Neutrophil (primary cell): ENCODE data around the gene PSMB10.

ENCODE experiments used
- H3K27ac ChIP-seq: fragments of 200-600 bp; sonication (generic); 2 replicates; pipeline ENCODE4 v1.5.1; 2016; ENCODE audit warnings: mild to moderate bottlenecking, moderate library complexity
- H3K27me3 ChIP-seq: fragments of 200-600 bp; sonication (generic); 2 replicates; pipeline ENCODE4 v1.6.0; 2016; ENCODE audit warnings: mild to moderate bottlenecking
- H3K36me3 ChIP-seq: fragments of 200-600 bp; sonication (generic); 2 replicates; pipeline ENCODE4 v1.5.1; 2017
- H3K4me1 ChIP-seq, 2 experiments: fragments of 200-600 bp in 1 of 2; sonication (generic) in 1 of 2; 1 replicate in 1 of 2; 2 replicates in 1 of 2; pipeline versions ENCODE4 v1.5.1 to v1.6.1; 2013 to 2016; ENCODE audit warnings: low read depth in 1 of 2, low read length in 1 of 2, mild to moderate bottlenecking in 1 of 2, moderate library complexity in 1 of 2; ENCODE audit not compliant: control insufficient read depth in 1 of 2, insufficient read depth in 1 of 2
- H3K4me3 ChIP-seq, 2 experiments: fragments of 200-600 bp in 1 of 2; sonication (generic) in 1 of 2; 1 replicate in 1 of 2; 2 replicates in 1 of 2; pipeline ENCODE4 v1.5.1; 2013 to 2016; ENCODE audit warnings: low read depth in 1 of 2, low read length in 1 of 2, mild to moderate bottlenecking in 1 of 2, moderate library complexity in 1 of 2
- H3K9me3 ChIP-seq: fragments of 200-600 bp; sonication (generic); 2 replicates; pipeline ENCODE4 v1.5.1; 2016
- CTCF ChIP-seq: fragments of 200-600 bp; sonication (generic); IDR thresholded peaks from 2 replicates; pipeline ENCODE4 v1.5.1; 2016; ENCODE audit warnings: antibody characterized with exemption

Gene PSMB10

GRCh38 chr16:67892899-67893742 lies 43.5 kb downstream of the PSMB10 start, which contains the start of gene PSKH1:
Gene PSKH1 (plus strand): TSS chr16:67893254. CDS start chr16:67908750, 15,496 bp downstream.
- Histone ChIP-seq H3K36me3 (no peaks in the 10 kb centered on the region), H3K27ac (peak within 1 kb of the TSS; percentile 90), H3K4me1 (peaks cover 20 to 22% of the 10 kb centered on the region in 2 experiments), H3K4me3 (peak within 1 kb of the TSS; percentile 85 to 89), H3K27me3 (no peaks in the 10 kb centered on the region), H3K9me3 (no peaks in the 10 kb centered on the region)
- TF ChIP-seq CTCF, result peak; percentile 60

GRCh38 chr16:67892375-67892774 lies 44.3 kb downstream of the PSMB10 start:
- TF ChIP-seq CTCF, result no peak
- H3K9me3 ChIP-seq, result no peaks in the 10 kb centered on the region
- peak overlapping the region; percentile 85 to 89 for H3K4me3 ChIP-seq
- peak overlapping the region; percentile 90 for H3K27ac ChIP-seq
- H3K27me3 ChIP-seq, result no peaks in the 10 kb centered on the region
- peaks cover 20 to 22% of the 10 kb centered on the region in 2 experiments for H3K4me1 ChIP-seq
- no peaks in the 10 kb centered on the region for H3K36me3 ChIP-seq

- no peaks in the 10 kb centered on the region for H3K9me3 ChIP-seq
- H3K4me1 ChIP-seq, result peaks cover 7 to 9% of the 10 kb centered on the region in 2 experiments
- no peak for TF ChIP-seq CTCF
- H3K27me3 ChIP-seq, result no peaks in the 10 kb centered on the region
- H3K27ac ChIP-seq, result no peak overlapping the region
- H3K36me3 ChIP-seq, result peaks cover 36% of the 10 kb centered on the region
- H3K4me3 ChIP-seq, result no peak overlapping the region
Measured at GRCh38 chr16:67888331-67888730, 48.3 kb downstream of the PSMB10 start.

- Histone ChIP-seq H3K27me3 (no peaks in the 10 kb centered on the region), H3K4me1 (no peaks in the 10 kb centered on the region), H3K36me3 (peaks cover 56% of the 10 kb centered on the region), H3K27ac (no peak overlapping the region), H3K4me3 (no peak overlapping the region), H3K9me3 (no peaks in the 10 kb centered on the region)
- no peak for TF ChIP-seq CTCF
Measured at GRCh38 chr16:67886387-67886786, 50.3 kb downstream of the PSMB10 start.

GRCh38 chr16:67885976-67886375 lies 50.7 kb downstream of the PSMB10 start:
- TF ChIP-seq CTCF, result no peak
- H3K36me3 ChIP-seq, result peaks cover 60% of the 10 kb centered on the region
- no peaks in the 10 kb centered on the region for H3K9me3 ChIP-seq
- no peak overlapping the region for H3K4me3 ChIP-seq
- H3K27ac ChIP-seq, result no peak overlapping the region
- H3K4me1 ChIP-seq, result no peaks in the 10 kb centered on the region
- H3K27me3 ChIP-seq, result no peaks in the 10 kb centered on the region
